HFFc6 (cell line): ENCODE results near the gene ZNF18. TPM values are rescaled to one million over a fixed set of nuclear protein-coding genes. Genes with fewer than 3 reads are reported as not detected.
"Not testable (repeated sequence)": the region's sequence is repeated elsewhere in the genome, so short reads cannot be mapped to it uniquely, and the experiment has no call there.

Experiments used
- DNase-seq: peaks from one replicate; pipeline ENCODE4 v3.0.0-alpha.2; 2018
- H3K27ac Mint-ChIP-seq: 2 replicates; pipeline ENCODE4 v1.8.0; 2020; ENCODE audit warnings: mild to moderate bottlenecking, mixed read lengths
- H3K27me3 Mint-ChIP-seq: 2 replicates; pipeline ENCODE4 v1.8.0; 2021; ENCODE audit warnings: mild to moderate bottlenecking, moderate library complexity, mixed read lengths; ENCODE audit not compliant: insufficient read depth
- H3K36me3 Mint-ChIP-seq: 2 replicates; pipeline ENCODE4 v1.8.0; 2021; ENCODE audit warnings: low read depth, mixed read lengths
- H3K4me1 Mint-ChIP-seq: 2 replicates; pipeline ENCODE4 v1.8.0; 2020; ENCODE audit warnings: low read depth, mixed read lengths
- H3K4me3 Mint-ChIP-seq: 2 replicates; pipeline ENCODE4 v1.8.0; 2020; ENCODE audit warnings: mild to moderate bottlenecking, moderate library complexity, mixed read lengths
- H3K9me3 Mint-ChIP-seq: 2 replicates; pipeline ENCODE4 v1.8.0; 2020; ENCODE audit warnings: mild to moderate bottlenecking, mixed read lengths
- CTCF ChIP-seq: fragments of 200-600 bp; sonication (generic); IDR thresholded peaks from 2 replicates; pipeline ENCODE4 v1.5.0; 2021; ENCODE audit warnings: antibody characterized with exemption, mild to moderate bottlenecking
- total RNA-seq, 6 experiments: library from RNA; stranded (reverse); fragmentation: NEBNext Ultra II Directional; extraction: Animal tissue kit (Norgen Biotek cat#: 25700); gene quantifications; 2 replicates in 1 of 6; 3 replicates in 5 of 6; pipeline ENCODE4 v1.2.3, GENCODE V29; 2021

ZNF18 gene
- total RNA-seq, 6 experiments from 2014 or later = 4.2 to 6.0 (median 4.6) TPM

GRCh38 chr17:11944587-11944986 lies 52.7 kb downstream of the ZNF18 start:
- DNase-seq = no peak
- H3K36me3 Mint-ChIP-seq = no peaks in the 10 kb centered on the region
- peaks cover 17% of the 10 kb centered on the region for H3K4me1 Mint-ChIP-seq
- H3K9me3 Mint-ChIP-seq = no peaks in the 10 kb centered on the region; the same call in 1 of the 2 replicates
- no peak for TF ChIP-seq CTCF
- H3K27ac Mint-ChIP-seq = no peak overlapping the region
- peaks cover 6% of the 10 kb centered on the region for H3K27me3 Mint-ChIP-seq
- H3K4me3 Mint-ChIP-seq = no peak overlapping the region

- no peak overlapping the region for H3K27ac Mint-ChIP-seq
- H3K9me3 Mint-ChIP-seq = no peaks in the 10 kb centered on the region; the same call in 1 of the 2 replicates
- TF ChIP-seq CTCF = no peak
- no peaks in the 10 kb centered on the region for H3K36me3 Mint-ChIP-seq
- H3K27me3 Mint-ChIP-seq = peaks cover 6% of the 10 kb centered on the region
- DNase-seq = no peak
- H3K4me1 Mint-ChIP-seq = peaks cover 13% of the 10 kb centered on the region
- no peak overlapping the region for H3K4me3 Mint-ChIP-seq
These were observed 53.4 kb downstream of the ZNF18 start for GRCh38 chr17:11943759-11944347.

GRCh38 chr17:11943086-11943485 lies 54.2 kb downstream of the ZNF18 start:
- DNase-seq, H3K27ac Mint-ChIP-seq, H3K4me1 Mint-ChIP-seq, H3K9me3 Mint-ChIP-seq, H3K36me3 Mint-ChIP-seq, H3K27me3 Mint-ChIP-seq, H3K4me3 Mint-ChIP-seq: not testable (repeated sequence)

GRCh38 chr17:11940904-11941303 lies 56.4 kb downstream of the ZNF18 start:
- Mint-ChIP-seq H3K4me3 (no peak overlapping the region), H3K27ac (no peak overlapping the region), H3K4me1 (peaks cover 7% of the 10 kb centered on the region), H3K36me3 (no peaks in the 10 kb centered on the region), H3K27me3 (peaks cover 14% of the 10 kb centered on the region), H3K9me3 (no peaks in the 10 kb centered on the region; the same call in 1 of the 2 replicates)
- DNase-seq = no peak
- no peak for TF ChIP-seq CTCF

- Mint-ChIP-seq H3K4me3 (no peak overlapping the region), H3K36me3 (no peaks in the 10 kb centered on the region), H3K27me3 (peaks cover 14% of the 10 kb centered on the region), H3K27ac (no peak overlapping the region), H3K4me1 (no peaks in the 10 kb centered on the region), H3K9me3 (no peaks in the 10 kb centered on the region; the same call in 1 of the 2 replicates)
- DNase-seq = peak; percentile 28
- TF ChIP-seq CTCF = peak; percentile 94
These were observed 61.4 kb downstream of the ZNF18 start for GRCh38 chr17:11935734-11936406.

GRCh38 chr17:11932337-11932898 lies 64.9 kb downstream of the ZNF18 start:
- H3K27ac Mint-ChIP-seq = no peak overlapping the region
- DNase-seq = no peak
- peaks cover 12% of the 10 kb centered on the region for H3K27me3 Mint-ChIP-seq
- no peaks in the 10 kb centered on the region for H3K4me1 Mint-ChIP-seq
- H3K36me3 Mint-ChIP-seq = no peaks in the 10 kb centered on the region
- H3K9me3 Mint-ChIP-seq = no peaks in the 10 kb centered on the region
- H3K4me3 Mint-ChIP-seq = no peak overlapping the region
- no peak for TF ChIP-seq CTCF
